Colon (tissue), 2 donors: Measurements from ENCODE around the gene RAB10.
"Not testable (repeated sequence)": the region's sequence is repeated elsewhere in the genome, so short reads cannot be mapped to it uniquely, and the experiment has no call there.

Experiments
- FAIRE-seq: peaks from 2 replicates; lab custom pipeline; 2012; peaks lifted over from hg19 to GRCh38; lab: Jason Lieb, UNC
- donor health status: control.
- donor health status: control.

RAB10 gene

DNA sequence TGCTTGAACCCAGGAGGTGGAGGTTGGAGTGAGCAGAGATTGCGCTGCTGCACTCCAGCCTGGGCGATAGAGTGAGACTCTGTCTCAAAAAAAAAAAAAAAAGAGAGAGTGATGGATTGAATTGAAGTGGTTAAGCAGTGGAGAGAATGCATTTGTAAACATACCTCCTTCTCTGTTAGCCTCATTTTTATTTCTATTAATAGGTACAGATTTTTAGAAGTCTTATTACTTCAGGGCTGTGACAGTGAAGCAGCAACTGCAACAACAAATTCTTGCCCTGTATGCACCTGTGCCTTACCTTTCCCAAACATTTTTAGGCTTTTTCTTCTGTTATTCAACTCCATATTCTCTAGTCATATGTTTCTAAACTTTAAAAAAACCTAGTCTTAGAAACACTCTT, 55.5 kb downstream of the RAB10 start:
- FAIRE-seq, result no peak

DNA sequence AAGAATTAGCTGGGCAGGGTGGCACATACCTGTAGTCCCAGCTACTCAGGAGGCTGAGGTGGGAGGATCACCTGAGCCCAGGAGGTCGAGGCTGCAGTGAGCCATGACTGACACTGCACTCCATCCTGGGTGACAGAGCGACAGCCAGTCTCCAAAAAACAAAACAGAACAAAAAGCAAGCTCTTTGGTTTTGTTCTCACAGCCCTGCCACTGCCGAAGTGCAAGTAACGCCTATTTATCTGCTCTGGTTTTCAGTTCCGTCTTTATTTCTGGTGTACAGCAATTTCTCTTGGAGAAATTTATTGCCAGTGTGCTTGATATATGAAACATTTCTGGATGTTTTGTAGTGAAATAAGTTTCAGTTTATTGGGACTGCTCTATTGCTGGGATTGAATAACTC, 61.9 kb downstream of the RAB10 start:
- no peak for FAIRE-seq

DNA sequence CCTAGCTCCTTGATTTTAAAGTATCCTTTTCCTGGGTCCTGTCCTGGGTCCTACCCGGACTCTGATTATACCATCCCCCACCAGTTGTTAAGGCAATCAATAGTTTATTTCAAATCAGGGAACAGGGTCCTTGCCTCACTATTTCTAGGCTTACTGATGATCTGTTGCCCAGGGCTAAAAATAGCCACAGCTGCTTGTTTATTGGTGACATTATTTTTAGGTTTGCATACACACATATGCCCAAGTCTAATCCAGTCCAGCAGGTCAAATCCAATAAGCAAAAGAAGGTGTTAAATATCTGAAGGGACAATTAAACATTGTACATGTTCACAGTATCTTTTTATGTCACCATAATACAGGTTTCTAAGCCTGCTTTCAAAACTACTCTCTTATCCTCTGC, 66.0 kb downstream of the RAB10 start:
- FAIRE-seq, result no peak

DNA sequence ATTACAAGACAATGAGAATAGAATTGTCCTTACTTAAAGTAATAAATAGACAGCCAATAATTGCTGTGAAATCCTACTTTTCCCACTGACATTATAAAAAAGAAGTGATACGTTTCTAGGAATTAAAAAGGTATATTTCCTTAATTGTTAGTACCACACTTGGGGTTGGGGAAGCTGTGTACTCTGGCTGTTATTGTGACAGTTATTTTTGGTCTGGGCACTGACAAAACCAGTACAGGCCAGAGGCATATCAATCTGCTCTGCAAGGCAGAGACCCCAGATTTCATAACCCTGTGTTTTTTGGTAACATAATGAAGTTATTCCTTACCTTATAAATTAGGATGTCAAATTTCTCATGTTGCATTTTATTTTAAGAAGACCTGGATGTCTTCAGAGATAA, 66.5 kb downstream of the RAB10 start:
- no peak for FAIRE-seq

DNA sequence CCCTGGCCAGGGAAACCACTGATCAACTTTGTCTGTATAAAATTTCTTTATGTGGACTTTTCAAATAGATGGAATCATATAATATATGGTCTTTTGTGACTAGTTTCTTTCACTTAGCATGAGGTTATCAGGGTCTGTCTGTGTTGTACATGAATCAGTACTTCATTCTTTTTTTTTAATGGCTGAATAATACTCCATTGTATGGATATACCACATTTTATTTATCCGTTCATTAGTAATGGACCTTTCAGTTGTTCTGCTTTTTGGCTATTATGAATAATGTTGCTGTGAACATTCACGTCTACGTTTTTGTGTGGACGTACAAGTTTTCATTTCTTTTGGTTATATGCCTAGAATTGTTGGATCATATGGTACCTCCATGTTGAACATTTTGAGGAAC, 69.9 kb downstream of the RAB10 start:
- no peak for FAIRE-seq

GRCh38 chr2:26108701-26109100, 74.8 kb downstream of the RAB10 start:
- not testable (repeated sequence) for FAIRE-seq

DNA sequence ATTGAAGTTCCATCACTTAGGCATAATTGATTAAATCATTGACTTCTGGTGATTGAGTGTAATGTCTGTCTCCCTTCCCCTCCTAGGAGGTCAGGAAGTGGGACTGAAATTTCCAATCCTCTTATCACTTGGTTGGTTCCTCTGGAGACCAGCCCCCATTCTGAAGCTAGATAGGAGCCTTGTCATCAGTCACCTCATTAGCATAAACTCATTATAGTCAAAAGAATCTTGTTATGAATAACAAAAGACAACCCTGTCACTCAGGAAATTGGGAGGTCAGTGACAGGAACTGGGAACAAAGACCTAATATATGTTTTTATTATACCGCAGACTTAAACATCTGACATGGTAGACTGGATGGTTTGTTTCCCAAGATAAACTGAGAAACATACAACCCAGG, 78.3 kb downstream of the RAB10 start:
- FAIRE-seq, result no peak

- no peak for FAIRE-seq
Measured at GRCh38 chr2:26114151-26114550, 80.3 kb downstream of the RAB10 start.

DNA sequence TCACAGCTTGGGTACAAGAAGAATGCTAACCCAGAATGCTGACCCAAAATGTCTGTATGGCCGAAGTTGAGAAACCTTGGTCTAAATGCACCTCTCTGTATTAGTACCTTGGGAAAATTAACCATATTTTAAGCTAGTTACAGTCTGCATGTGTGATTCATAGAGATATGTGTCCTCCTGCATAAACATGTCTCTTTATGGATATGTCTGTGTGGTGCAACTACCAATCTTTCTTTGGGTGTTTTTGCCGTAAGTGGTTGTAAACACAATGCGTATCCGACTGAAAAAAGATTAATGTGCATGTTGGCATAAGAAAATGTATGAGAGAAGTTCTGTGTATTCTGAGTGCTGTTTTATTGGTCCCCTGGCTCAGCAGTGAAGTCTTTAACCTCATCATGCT, 84.8 kb downstream of the RAB10 start:
- FAIRE-seq, result no peak

- no peak for FAIRE-seq
Measured at GRCh38 chr2:26119521-26119920, 85.6 kb downstream of the RAB10 start.

GRCh38 chr2:26122630-26123029, 88.7 kb downstream of the RAB10 start:
- FAIRE-seq, result no peak

DNA sequence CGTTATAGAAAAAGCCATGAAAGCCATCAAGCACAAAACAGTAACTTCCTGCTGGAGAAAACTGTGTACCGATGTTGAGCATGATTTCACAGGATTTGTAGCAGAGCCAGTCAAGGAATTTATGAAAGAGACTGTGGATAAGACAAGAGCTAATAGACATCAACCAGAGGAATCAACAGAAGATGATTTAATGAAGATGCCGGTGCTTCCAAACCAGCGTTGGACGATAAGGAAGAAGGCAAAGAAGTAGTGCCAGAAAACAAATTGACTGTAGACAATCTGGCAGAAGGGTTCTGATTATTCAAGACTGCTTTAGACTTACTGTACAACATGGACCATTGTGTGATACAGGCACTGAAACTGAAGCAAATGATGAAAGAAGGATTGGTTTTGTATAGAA, 89.5 kb downstream of the RAB10 start:
- FAIRE-seq, result no peak

GRCh38 chr2:26126074-26126473, 92.2 kb downstream of the RAB10 start:
- no peak for FAIRE-seq

DNA sequence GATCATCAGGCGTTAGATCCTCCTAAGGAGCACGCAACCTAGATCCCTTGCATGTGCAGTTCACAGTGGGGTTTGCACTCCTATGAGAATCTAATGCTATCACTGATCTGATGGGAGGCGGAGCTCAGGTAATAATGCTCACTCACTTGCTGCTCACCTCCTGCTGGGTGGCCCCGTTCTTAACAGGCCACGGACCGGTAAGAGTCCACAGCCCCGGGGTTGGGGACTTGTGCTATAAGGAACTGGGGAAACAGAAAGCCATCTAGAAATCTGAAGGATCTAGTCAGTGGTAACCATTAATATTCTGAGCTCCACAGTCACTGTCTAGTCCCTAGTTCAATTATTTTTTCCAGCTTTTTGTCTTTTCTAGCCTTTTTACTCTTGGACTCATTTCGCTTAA, 94.3 kb downstream of the RAB10 start:
- no peak for FAIRE-seq

GRCh38 chr2:26130763-26131162, 96.9 kb downstream of the RAB10 start:
- FAIRE-seq, result no peak

GRCh38 chr2:26136451-26136850, 102.6 kb downstream of the RAB10 start:
- FAIRE-seq, result no peak

GRCh38 chr2:26139269-26140183, 105.6 kb downstream of the RAB10 start:
- no peak for FAIRE-seq

GRCh38 chr2:26141145-26141769, 107.4 kb downstream of the RAB10 start:
- FAIRE-seq, result no peak

GRCh38 chr2:26144031-26144430, 110.1 kb downstream of the RAB10 start:
- FAIRE-seq, result no peak

- FAIRE-seq, result no peak
Measured at GRCh38 chr2:26144953-26145680, 111.2 kb downstream of the RAB10 start.

GRCh38 chr2:26148501-26148900, 114.6 kb downstream of the RAB10 start:
- no peak for FAIRE-seq

GRCh38 chr2:26150243-26150642, 116.4 kb downstream of the RAB10 start:
- no peak for FAIRE-seq

- FAIRE-seq, result no peak
Measured at GRCh38 chr2:26157580-26157979, 123.7 kb downstream of the RAB10 start.
